GM12891 (cell line): ENCODE measurements around the gene USP9Y.

Source experiments
- DNase-seq: peaks from one replicate; pipeline ENCODE4 v3.0.0; 2011; ENCODE audit warnings: low spot score; ENCODE audit not compliant: insufficient read length
- FAIRE-seq: peaks from 2 replicates; lab custom pipeline; 2011; peaks lifted over from hg19 to GRCh38; lab: Jason Lieb, UNC
- PAX5 ChIP-seq: IDR thresholded peaks from 2 replicates; pipeline ENCODE4 v1.6.1; 2011; ENCODE audit warnings: low read length, moderate library complexity, mild to moderate bottlenecking; ENCODE audit not compliant: insufficient read depth, severe bottlenecking
- POLR2A ChIP-seq: IDR thresholded peaks from 2 replicates; pipeline ENCODE4 v1.6.1; 2011; ENCODE audit warnings: low read depth, low read length, control low read depth
- POLR2AphosphoS5 ChIP-seq: IDR thresholded peaks from 2 replicates; pipeline ENCODE4 v1.6.1; 2011; ENCODE audit warnings: low read depth, low read length, control low read depth
- POU2F2 ChIP-seq: IDR thresholded peaks from 2 replicates; pipeline ENCODE4 v1.6.1; 2011; ENCODE audit warnings: low read depth, mild to moderate bottlenecking, control low read depth, low read length, moderate library complexity
- SPI1 ChIP-seq: IDR thresholded peaks from 2 replicates; pipeline ENCODE4 v1.6.1; 2011; ENCODE audit warnings: low read depth, low read length, control low read depth
- TAF1 ChIP-seq: IDR thresholded peaks from 2 replicates; pipeline ENCODE4 v1.6.1; 2011; ENCODE audit warnings: low read depth, low read length, control low read depth

Gene USP9Y

DNA sequence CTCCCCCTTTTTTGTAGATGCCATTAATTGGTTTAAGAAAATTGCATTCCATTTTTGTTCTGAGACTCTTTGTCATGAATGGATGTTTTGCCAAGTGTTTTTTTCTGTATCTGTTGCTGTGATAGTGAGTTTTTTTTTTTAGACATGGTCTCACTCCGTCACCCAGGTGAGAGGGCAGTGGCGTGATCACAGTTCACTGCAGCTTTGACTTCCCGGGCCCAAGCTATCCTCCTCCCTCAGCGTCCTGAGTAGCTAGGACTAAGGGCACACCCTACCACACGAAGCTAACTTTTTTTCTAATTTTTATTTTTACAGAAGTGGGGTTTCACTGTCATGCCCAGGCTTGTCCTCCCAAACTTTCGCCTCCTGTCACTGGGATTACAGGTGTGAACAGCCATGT lies 51.8 kb downstream of the USP9Y start:
- DNase-seq (no peak), FAIRE-seq (no peak)
- TF ChIP-seq SPI1 (no peak), PAX5 (no peak), TAF1 (no peak), POU2F2 (no peak), POLR2A (no peak), POLR2AphosphoS5 (no peak)

DNA sequence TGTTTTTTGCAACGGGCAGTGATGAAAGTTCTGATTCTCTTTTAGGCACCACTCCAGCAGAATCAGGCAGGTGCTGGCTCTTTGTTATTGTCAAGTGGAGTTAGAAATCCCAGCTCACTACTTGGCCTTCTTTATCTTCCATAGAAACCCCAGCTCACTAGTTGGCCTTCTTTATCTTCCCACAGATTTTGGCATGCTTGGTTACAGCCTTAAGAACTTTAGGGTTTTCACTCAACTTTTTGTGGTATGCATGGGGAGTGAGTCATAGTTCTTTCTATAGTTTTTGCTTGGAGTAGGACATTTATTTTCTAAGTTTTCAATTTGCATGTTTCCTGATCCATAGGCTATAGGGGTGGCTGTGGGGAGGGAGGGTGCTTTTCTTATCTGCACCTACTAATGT lies 55.0 kb downstream of the USP9Y start:
- no peak for DNase-seq
- no peak for FAIRE-seq
- TF ChIP-seq POLR2AphosphoS5: no peak
- TF ChIP-seq POLR2A: no peak

DNA sequence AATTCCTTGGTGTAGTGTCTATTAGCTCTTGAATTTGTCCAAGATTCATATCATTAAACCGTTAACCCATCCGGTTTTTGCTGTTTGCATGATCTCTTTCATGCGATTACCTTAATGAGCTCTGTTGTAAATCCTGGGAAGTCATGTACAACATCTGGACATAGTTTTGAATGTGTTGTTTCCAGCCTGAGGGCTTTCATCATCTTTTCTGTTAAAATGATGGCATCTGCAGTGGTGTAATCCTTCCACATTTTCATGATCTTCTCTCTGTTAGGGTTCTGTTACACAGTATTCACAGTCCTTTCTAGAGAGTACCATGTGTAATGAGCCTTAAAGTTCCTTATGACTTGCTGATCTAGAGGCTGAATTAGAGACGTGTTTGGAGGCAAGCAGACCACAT lies 64.9 kb downstream of the USP9Y start:
- DNase-seq (no peak), FAIRE-seq (no peak)
- TF ChIP-seq SPI1 (no peak), POLR2A (no peak), POLR2AphosphoS5 (no peak), TAF1 (no peak), POU2F2 (no peak), PAX5 (no peak)

DNA sequence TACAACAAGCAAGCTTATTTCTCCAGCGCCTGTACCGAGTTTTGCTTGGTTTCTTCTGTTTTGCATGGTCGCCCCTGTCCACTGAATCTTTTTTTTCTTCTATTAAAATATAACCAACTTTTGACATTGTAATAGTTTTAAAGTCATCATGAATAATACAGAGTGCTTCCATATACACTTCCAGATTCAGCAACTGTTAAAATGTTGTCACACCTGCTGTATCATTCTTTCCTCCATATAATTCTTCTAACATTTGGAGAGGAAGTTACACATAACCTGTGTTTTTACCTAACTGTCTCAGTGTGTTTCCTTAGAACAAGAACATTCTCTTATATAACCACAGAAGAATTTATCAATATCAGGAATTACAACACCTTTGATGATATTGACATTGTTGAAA lies 83.5 kb downstream of the USP9Y start:
- FAIRE-seq (no peak), DNase-seq (no peak)
- TF ChIP-seq POU2F2 (no peak), POLR2AphosphoS5 (no peak), TAF1 (no peak), PAX5 (no peak), POLR2A (no peak), SPI1 (no peak)

DNA sequence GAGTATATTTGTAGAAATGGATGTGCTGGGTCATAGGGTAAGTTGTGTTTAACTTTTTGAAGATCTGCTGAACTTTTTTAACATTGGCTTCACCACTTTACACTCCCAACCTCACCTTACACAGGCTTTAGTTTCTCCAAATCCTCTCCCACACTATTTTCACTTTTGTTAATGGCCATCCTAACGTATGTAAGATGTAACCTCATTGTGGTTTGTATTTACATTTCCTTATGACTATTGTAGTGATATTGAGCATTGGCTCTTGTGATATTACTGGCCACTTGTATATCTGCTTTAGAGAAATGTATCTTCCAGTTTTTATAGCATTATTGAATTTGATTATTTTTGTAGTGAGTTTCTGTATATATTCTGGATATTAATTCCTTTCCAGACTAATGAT lies 93.0 kb downstream of the USP9Y start:
- DNase-seq: peak; percentile 0
- FAIRE-seq: peak; percentile 55
- TF ChIP-seq POU2F2: no peak
- TF ChIP-seq TAF1: no peak
- TF ChIP-seq POLR2AphosphoS5: no peak
- no peak for TF ChIP-seq PAX5
- TF ChIP-seq SPI1: no peak
- TF ChIP-seq POLR2A: no peak

DNA sequence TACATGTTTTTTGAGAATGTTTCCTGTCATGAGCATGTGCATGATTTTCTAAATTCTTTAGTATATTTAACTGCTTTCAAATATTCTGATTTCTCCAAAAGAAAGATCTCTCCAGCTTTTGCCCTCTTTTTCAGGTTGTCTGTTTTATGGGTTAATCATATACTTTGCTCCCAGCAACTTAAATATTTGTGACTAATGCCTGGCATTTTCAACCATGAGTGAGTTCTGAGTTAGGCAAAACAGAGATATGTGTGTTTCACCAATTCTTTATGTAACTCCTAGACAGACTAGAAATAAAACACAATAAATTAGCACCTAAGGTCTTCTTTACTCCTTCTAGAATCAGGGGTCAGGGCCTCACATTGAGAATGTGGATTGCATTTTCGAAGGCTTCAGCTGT lies 107.0 kb downstream of the USP9Y start:
- FAIRE-seq (no peak), DNase-seq (no peak)
- TF ChIP-seq POU2F2: no peak
- TF ChIP-seq POLR2AphosphoS5: no peak
- TF ChIP-seq SPI1: no peak
- TF ChIP-seq TAF1: no peak
- no peak for TF ChIP-seq PAX5
- TF ChIP-seq POLR2A: no peak

DNA sequence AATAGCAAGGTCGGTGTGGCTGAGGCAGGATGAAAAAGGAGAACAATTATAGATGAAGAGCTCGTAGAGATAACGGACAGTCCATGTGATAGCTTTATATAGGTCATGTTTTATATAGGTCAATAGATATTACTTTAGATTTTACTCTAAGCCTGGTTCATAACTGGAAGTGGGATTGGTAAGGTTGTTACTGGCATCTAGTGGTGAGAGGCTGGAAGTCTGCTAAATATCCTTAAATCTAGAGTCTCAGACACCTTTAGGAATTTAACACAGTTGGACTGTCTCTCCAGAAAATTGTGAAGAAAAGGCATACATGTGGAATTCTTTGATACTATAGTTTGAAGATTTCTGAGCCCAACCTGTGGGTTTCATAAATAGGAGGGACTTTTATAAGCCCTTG lies 108.0 kb downstream of the USP9Y start:
- DNase-seq: no peak
- no peak for FAIRE-seq
- TF ChIP-seq PAX5: no peak
- no peak for TF ChIP-seq TAF1
- no peak for TF ChIP-seq POU2F2
- no peak for TF ChIP-seq SPI1
- TF ChIP-seq POLR2A: no peak
- no peak for TF ChIP-seq POLR2AphosphoS5

DNA sequence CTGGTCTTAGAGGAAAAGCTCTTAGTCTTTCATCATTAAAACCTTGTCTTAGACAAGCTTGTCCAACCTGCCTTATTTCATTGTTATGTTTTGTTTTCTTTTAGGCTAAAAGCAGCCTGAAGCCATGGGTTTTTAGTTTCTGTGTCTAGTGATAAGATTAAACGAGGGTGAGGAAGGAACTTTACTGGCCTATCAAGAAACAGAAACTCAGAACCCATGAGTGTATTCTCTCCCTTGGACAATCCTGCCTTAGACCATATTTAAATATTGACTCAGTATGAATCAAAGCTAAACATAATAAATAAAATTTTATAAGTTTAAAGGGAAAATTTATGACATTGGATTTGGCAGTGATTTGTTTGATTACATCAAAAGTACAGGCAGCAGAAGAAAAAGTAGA lies 122.4 kb downstream of the USP9Y start:
- DNase-seq (no peak), FAIRE-seq (no peak)
- no peak for TF ChIP-seq PAX5
- TF ChIP-seq SPI1: no peak
- TF ChIP-seq TAF1: no peak
- no peak for TF ChIP-seq POU2F2
- no peak for TF ChIP-seq POLR2AphosphoS5

DNA sequence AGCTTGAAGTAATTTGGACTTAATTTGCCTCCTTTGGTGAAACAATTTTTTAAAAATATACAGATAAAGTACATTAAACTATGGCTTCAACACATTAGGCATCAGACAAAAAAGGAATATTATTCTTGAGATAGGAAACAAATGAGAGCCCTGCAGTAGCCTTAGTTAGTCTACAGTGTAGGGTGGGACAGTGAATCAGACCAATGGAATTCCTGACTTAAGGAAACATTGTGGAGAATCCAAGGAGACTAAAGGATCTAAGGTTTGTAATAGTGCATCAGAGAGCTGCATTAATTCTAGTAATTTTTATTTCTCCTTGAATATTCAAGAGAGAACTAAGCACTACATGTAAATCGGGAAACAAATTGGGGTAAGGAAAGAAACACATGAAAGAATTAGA lies 125.8 kb downstream of the USP9Y start:
- no peak for TF ChIP-seq POLR2AphosphoS5
- TF ChIP-seq PAX5: no peak
- TF ChIP-seq POU2F2: no peak
- TF ChIP-seq TAF1: no peak
- no peak for TF ChIP-seq SPI1
- no peak for TF ChIP-seq POLR2A
- FAIRE-seq (no peak), DNase-seq (no peak)

DNA sequence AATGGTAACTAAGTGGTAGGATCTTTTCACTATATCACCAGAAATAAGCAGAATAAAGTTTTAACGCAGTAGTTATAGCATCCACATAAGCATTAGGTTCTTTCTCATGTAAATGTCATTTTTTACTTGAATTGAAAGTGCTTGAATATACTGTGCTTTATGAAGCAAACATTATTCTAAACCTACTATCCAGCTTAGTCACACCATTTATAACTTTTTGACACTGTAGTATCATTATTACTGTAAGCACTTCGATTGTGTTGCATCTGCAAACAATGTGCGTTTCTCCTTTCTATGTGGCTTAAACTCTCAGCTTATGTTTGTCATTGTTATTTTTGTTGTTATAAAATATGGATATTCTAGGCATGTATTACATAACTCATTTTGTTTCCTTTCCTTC lies 132.3 kb downstream of the USP9Y start:
- TF ChIP-seq POLR2A (no peak), TAF1 (no peak), POLR2AphosphoS5 (no peak), SPI1 (no peak), POU2F2 (no peak), PAX5 (no peak)
- FAIRE-seq: peak; percentile 72
- no peak for DNase-seq

DNA sequence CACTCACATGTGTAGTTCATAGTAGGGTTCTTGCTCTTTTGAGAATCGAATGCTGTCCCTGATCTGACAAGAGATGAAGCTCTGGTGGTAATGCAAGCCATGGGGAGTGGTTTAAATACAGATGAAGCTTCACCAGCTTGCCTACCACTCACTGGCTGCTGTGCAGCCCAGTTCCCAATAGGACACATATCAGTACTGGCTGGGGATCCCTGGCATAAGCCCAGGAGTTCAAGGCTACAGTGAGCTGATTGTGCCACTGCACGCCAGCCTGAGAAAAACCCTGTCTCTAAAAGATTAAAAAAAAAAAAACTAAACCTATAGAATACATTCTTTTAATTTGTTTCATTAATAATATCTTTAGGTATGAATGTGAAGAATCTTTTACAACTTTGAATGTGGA lies 136.5 kb downstream of the USP9Y start:
- TF ChIP-seq TAF1 (no peak), POLR2A (no peak), POU2F2 (no peak), SPI1 (no peak)
- FAIRE-seq: no peak
- no peak for DNase-seq
